Upper lobe of left lung (tissue), 4 donors: ENCODE results near the gene CCDC78.

ENCODE experiments used
- CTCF ChIP-seq, 6 experiments: fragments of 450-650 bp in 4 of 6; fragments of 200-600 bp in 2 of 6; sonication (generic) in 2 of 6; IDR thresholded peaks; one replicate each; pipeline ENCODE4 v1.5.1; 2016 to 2019; ENCODE audit warnings: antibody characterized with exemption in 6 of 6
- POLR2A ChIP-seq, 4 donors: fragments of 450-650 bp; IDR thresholded peaks; one replicate each; pipeline ENCODE4 v1.5.1; 2016 to 2017; ENCODE audit warnings: antibody characterized with exemption in 4 of 4, mild to moderate bottlenecking in 2 of 4

GRCh38 chr16:675884-676564 is 50.2 kb downstream of the CCDC78 start:
- TF ChIP-seq CTCF (IDR thresholded peaks at IDR 0.05), result no peak
- no peak for TF ChIP-seq POLR2A (IDR thresholded peaks at IDR 0.05)
